Stimulated activated CD4-positive, alpha-beta T cell treated with anti-CD3 and anti-CD28 coated beads, Interleukin-12 subunit alpha, Interleukin-12 subunit beta, amount 100 ng/mL, for 4 hours (primary cell): ENCODE measurements around the gene DIP2B.

Experiments used
- DNase-seq: peaks from one replicate; pipeline ENCODE4 v3.0.0-alpha.2; 2020

The DIP2B gene

DNA sequence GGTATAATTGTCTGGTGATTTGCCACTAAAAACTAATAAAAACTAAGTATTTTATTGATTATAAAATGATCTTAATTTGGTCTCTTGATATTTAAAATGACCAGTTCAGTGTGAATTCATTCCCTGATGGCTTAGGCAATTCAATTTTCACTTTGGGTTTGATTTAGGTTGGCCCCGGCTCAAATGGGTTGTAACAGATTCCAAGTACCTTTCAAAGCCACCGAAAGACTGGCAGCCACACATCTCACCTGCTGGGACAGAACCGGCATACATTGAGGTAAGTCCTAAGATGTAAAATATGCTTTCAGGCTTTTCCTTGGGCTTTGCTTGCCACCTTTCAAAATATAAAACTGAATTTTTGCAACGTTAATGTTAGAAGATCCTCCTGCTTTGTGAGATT is 181.6 kb downstream of the DIP2B start:
- DNase-seq, result no peak

DNA sequence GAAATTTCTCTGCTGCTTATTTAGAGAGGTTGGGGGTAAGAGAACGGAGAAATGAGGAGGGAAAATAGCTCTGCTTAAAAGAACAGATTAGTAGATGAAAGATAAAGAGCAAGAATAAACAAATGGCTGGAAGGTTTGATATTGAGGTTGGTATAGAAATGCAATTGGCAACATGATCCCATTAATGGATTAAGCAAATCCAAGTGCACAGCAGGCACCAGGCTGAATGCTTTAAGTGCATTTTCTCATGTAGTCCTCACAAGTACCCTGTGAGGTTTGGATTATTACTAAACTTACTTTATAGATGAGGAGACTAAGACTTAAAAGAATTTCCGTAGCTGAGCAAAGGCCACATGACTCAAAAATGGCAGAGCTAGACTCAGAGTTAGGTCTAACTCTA is 182.2 kb downstream of the DIP2B start:
- DNase-seq, result no peak

DNA sequence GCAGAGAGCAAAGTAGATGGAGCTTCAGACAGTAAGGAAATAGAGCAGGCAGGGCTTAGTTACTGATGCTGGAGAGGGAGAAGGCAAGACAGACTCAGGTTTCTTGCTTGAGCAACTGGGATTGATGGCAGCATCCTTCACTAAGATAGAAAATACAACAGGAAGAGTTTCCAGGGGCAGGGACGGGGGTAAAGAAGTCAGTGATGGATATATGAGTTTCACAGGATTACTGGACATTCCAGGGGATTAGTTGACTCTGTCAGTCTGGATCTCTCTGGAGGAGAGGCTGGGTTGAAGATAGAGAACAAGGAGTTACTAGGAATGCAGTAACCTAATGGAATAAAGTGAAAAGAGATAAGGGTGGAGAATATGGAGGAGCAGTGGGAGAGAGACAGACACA is 184.7 kb downstream of the DIP2B start:
- no peak for DNase-seq

DNA sequence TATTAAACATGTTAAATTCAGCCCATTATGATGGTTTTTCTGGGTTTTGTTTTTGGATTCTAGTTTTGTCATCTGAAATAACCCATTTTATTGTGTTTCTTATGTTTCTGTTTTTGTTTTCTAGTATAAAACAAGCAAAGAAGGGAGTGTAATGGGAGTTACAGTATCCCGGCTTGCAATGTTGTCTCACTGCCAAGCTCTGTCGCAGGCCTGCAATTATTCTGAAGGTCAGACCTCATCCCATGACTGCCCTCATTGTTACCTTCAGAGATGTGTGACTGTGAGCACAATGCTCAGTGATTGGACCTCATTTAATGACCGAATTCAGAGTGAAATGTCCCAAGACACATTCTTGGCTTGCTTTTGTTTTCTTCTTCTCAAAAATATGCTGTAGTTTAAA is 186.1 kb downstream of the DIP2B start:
- no peak for DNase-seq

DNA sequence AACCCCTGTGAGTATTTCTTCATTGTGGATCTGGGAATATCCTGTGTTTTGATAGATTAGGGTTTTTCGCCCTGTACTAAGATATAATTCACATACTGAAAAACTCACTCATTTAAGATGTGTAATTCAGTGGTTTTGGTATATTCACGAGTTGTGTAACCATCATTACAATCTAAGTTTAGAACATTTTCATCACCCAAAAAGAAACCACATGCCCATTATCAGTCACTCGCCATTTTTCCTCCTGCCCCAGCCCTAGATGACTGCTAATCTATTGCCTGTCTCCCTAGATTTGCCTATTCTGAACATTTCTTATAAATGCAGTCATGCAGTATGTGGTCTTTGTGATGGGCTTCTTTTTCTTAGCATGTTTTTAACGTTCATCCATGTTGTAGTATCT is 191.2 kb downstream of the DIP2B start:
- DNase-seq, result no peak

DNA sequence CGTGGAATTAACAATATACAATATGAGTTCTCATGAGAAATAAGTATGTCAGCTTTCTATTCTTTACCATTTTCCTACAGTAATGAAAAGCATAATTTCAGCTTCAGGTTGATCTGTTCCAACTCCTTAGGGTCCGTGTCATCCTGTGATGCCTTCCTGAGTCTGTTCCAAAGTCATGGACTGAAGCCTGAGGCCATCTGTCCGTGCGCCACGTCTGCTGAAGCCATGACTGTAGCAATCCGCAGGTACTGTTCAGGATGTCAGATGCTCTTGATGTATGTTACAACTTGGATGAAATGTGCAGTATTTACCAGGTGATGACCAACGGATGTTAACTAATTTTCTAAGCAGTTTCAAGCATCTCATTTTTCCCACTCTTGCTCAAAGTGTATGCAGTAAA is 192.1 kb downstream of the DIP2B start:
- DNase-seq, result no peak

DNA sequence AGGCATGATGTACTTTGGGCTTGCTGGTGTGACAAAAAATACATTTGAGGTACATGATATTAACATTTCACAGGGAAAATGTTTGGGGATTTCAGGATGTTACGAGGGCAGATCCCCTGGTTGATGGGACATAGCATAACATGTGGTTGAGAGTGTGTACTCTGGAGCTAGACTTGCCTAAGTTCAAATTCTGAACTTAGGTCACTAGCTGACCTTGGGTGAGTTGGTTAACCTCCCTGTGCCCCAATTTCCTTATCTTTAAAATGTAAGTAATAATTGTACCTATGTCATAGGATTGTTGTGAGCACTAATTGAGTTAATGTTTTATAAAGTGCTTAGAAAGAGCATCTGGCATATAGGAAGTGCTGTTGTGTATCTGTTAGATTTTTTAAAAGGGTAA is 194.4 kb downstream of the DIP2B start:
- no peak for DNase-seq

DNA sequence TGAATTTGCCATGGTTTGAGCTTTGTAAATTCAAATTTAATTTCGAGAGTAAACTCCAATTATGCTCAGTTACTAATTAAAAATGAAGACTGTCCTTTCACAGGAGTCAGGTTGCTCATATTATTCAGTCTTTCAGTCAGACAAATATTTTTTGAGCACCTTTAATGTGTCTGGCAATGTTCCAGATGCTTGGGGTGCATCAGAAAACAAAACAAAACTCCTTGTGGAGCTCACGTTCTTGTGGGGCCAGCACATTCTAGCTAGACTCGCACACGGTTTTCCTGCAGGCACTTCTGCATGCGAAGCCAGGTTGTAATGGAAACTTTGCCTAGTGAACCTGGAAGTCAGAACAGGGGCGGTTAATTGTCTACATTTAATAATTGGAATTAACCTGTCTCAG is 195.2 kb downstream of the DIP2B start:
- no peak for DNase-seq

DNA sequence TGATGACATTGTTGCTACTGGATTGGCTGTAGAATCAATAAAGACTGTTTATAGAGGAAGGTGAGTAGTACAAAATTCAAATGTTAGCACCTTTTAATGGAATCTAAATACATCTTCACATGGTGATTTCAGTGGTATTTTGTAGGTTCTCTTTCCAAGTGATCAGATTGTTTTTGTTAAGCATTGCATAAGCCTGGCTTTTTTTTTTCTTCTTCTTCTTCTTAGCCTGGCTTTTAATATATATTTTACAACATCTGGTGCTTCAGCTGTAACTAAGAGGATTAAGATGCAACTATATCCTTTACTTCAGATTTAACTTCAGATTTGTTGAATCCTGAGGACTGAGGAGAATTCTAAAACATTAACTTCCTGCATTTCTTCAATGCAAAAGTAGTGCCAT is 201.8 kb downstream of the DIP2B start:
- no peak for DNase-seq

DNA sequence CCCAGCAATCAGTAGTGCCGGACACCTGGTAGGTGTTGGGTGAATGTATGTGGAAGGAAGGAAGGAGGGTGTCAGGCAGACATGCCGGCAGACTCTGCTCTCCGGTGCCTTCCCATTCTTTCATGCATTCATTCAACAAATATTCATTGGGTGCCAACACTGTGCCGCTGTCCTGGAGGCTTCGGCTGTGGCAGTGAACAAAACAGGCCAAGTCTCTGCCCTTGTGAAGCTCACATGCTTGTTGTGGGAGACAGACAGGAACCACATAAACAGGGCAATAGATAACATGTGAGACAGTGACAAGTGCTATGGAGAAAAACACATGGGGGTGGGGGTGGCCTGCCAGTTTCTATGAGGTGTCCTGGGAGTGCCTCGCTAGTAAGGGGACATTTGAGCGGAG is 202.6 kb downstream of the DIP2B start:
- no peak for DNase-seq

DNA sequence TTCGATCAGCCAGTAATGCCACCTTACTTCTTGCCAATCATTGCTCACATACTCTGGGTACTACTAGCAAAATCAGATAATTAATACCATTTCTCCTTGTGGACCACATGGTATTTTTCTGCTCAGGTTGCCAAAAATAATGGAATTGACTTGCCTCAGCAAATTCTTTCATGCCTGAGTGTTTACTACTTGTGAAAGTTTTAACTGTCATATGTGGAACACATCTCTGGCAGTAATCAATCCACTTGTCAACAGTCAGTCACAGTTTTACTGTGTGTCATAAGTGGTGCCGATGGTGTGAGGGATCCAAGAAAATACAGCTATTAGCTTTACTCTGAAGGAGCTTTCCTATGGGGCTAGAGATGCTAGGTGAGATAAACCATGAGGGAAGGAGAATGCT is 203.8 kb downstream of the DIP2B start:
- DNase-seq, result no peak

DNA sequence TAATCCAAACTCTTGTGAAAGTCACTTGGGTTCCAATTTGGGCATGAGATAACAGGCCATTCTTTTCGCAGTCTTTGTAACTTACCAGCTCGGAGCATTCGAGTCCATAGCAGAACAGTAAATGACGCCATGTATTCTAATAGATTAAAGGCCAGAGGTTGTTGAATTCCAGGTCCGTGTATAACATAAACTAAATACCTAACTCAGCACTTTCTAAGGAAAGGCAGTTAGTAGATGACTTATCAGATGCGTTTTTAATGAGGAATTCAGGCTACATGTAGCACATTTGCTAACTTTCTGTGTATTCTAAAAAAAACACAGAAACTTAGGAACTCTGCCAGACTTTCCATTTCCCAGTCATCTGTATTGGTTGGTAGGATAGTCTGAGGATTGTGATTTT is 206.3 kb downstream of the DIP2B start:
- no peak for DNase-seq

DNA sequence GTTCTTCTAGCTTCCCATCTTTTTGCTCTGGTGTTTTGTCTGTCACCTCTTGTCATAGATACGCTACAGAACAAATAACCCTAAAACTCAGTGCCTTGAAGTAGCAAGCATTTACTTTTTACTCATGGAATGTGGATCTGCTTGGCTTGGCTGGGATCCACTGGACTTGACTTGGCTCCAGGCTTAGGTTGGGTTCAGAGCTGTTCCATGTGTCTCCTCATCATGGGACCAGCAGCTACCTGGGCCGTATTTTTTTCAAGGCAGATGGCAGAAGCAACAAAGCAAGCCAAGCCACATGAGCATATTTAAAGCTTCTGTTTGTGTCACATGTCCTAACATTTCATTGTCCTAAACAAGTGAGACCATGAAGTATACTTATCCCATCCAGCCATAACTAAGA is 210.4 kb downstream of the DIP2B start:
- no peak for DNase-seq

DNA sequence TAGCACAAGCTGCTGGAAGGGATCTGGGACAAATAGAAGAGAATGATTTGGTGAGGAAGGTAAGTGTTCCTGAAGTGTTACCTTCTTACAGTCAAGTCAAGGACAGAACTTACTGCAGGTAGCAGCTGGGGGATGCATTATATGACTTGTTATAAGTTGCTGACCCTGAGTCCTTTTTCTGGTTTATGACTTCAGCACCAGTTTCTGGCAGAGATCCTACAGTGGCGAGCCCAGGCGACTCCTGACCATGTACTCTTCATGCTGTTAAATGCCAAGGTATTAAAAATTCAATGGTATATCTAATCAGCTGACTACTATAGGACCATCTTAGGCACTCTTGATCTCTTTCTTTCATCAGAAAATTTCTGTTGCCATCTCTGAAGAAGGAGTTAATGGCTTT is 214.0 kb downstream of the DIP2B start:
- DNase-seq, result no peak

DNA sequence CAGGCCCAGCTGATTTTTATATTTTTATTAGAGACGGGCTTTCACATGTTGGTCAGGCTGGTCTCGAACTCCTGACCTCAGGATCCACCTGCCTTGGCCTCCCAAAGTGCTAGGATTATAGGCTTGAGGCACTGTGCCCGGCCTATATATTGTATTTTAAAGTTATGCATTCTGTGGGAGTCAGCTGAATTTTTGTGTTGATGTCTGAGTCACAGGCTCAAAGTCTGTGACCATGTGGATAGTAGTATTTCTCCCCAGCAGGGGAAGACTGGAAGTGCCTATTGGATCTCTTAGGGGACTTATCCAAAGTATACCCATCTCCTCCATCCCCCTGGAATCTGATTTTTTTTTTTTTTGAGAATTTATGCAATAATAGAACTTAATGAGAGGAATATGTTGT is 215.3 kb downstream of the DIP2B start:
- DNase-seq, result no peak

DNA sequence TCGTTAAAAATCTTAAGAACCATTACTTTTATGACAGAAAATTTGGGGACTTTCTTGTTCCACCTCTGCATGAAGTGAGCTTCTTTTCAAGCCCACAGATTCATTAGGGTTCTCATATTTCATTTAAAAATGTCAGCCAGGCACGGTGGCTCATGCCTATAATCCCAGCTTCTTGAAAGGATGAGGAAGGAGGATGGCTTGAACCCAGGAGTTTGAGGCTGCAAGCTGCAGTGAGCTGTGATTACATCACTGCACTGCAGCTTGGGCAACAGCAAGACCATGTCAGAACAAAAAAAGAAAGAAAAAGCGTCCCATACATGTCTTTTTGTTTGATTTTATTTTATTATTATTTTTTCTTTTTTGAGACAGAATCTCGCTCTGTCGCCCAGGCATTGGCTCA is 215.7 kb downstream of the DIP2B start:
- no peak for DNase-seq

DNA sequence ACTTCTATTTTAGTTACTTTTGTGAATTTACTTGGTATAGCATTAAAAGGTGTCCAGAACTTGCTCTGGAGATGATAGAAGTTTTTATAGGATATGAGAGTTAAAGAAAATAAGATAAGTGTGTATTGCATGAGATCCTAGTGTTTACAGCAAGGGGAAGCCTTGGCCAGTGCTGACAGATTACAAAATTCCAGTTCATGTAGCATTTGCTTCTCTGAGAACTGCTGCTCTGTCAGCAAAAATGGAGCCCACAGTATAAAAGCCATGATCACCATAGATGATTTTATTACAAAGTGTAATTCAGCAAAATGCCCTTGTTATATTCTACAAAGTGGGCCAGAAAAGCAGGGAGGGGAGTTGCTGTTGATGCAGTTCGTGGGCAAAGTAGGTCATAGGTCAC is 219.1 kb downstream of the DIP2B start:
- DNase-seq, result no peak

DNA sequence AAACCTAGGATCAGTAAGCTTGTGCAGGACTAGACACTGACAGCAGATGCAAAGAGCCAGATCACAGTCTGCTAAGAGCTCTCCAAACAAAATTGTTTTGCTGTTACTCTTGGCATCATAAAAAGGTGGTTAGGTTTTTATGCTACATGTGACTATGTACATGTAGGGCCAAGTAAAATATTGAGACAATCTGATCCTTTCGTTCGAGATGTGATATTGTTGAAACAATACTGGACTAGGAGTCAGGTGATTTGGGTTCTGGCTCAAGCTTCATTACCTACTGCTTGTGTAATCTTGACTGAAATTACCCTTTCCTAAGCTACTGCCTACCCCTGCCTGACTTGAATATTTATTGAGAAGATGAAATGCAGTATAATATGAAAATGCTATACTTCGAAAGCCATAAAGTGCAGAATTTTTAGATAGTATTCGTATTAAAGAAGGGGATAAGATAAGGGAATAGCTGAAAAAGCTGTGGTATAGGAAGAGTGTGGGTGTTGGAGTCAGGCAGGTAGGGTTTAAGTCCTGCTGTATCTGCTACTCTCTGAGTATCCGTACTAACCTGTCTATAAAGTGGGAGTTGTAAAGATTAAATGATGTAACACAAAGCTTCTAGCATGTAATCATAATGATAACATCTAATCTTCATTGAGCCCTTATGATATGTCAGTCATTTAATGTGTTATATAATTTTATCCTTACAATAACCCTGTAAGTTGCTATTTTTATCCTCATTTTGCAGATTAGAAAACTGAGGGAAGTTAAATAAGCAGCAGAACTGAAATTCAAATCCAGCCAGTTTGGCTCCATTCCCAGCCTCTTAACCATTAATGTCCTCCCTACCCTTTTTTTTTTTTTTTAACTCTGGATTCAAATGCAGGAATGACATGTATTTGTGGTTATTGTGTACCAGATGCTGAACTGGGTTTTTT is 220.5 kb downstream of the DIP2B start:
- DNase-seq, result no peak

DNA sequence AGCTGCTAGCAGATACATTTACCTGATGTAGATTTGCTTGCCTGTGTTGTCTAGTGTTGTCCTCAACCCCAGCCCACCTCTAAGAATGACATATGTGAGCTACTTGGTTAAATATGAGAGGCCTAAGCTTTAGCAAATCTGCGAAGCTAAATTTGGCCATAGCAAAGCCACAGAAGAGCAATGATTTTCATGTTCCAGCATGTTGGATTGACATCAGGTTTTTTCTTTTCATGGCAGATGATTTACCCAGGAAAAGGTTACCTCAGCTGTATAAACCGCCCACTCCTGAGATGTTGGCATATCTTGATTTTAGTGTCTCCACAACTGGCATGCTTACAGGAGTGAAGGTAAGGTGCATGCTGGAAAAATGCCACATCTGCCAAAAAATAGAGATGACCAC is 222.7 kb downstream of the DIP2B start:
- DNase-seq, result no peak

DNA sequence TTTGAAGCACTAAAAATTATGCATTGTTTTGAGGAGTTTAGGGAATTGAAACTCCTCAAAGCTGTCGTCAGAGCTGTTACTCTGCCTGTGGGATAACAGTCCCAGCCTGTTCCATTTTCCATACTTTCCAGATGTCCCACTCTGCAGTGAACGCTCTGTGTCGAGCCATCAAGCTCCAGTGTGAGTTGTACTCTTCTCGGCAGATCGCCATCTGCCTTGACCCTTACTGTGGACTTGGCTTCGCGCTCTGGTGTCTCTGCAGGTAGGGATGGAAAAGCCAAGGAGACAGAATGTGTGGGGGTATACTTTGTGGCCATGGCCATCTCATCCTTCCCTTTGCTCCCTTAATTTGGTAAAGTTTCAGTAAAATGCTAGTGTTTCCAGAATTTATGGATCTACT is 223.6 kb downstream of the DIP2B start:
- DNase-seq, result no peak

DNA sequence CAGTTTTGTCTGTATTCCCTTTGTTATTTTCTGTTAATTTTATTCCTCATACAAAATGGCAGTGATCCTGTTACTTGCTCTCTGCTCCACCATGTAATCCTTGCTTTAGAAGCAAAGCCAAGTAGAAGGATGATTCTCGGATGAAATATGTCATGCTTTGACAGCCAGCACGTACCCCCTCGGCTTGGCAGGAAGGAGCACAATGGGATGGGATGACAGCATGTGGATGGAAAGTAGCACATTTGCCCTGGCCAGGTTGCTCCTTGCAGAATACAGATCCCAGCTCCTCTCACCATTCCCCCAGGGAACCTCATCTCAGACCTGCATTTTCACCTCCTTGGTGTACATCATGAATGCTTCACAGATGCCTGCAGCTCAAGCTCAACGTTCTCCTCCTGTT is 224.1 kb downstream of the DIP2B start:
- DNase-seq, result no peak

DNA sequence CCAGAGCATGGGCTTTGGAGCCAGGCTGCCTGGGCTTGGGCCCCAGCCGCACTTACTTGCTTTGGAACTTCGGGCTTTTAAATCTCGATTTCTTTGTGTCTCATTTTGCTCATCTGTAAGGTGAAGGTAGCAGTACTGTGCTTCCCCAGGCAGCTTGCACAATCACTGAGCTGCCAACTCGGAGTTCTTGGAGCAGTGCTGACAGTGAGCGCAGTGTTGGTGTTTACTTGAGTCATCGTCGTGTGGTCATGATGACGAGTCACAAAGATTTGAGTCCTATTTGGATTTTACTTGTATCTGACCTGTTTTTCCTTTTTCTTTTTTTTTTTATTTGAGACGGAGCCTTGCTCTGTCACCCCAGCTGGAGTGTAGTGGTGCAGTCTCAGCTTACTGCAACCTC is 227.8 kb downstream of the DIP2B start:
- DNase-seq, result no peak

DNA sequence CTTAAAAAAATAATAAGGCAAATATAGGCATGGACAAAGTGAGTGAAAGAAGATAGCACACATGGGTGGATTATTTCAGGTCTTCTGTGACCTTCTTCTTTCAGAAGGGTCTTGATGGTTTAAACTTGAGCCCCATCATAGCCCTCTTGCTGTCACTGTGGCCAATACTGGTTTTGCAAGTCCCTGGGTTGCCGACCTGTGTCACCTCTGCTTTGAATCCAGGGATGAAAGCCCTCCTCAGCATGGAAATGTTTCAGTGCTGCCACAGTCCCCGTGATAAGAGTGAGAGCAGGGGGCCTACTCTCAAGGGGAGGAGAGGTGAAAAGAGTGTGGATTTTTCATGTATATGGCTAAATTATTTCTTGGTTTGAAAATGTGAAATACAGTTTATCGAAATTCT is 228.9 kb downstream of the DIP2B start:
- no peak for DNase-seq

DNA sequence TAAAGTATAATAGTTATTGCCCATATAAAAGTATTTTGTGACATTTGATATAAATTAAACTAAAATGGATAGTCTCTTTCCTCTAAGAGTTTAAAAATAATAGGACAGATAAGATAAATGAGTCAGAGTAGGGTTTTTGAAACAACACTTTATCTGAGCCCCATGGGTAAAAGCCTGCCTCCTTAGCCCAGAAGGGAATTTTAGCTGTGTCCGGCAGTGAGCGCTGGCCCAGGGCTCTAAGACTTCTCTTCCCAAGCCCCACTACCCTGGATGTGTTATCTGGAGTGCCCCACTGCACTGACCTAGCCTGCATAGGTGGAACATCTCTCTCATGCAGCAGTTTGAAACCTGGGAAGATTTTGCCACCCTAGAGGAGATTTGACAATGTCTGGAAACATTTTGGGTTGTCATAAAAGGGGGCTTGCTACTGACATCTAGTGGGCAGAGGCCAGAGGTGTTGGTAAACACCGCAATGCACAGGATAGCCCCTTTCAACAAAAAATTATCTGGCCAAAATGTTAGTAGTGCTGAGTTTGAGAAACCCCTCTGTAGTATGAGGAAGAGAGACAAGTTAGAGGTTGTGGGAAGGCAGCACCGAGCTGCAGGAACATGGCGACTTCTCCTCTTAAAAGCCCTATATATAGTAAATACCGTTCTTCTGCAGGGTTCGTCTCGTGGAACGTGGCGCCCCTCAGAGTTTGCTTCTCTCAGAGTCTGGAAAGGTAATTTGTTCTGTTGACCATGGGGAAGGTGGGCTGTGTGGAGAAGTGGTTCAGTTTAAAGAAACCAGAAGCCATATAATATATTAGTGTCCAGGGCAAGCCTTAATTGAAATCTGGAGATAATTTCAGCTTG is 229.9 kb downstream of the DIP2B start:
- DNase-seq, result no peak
